MM.1S (cell line): ENCODE data around the gene SLC37A2.

Source experiments
- DNase-seq: peaks from one replicate; pipeline ENCODE4 v3.0.0-alpha.2; 2015
- H2AFZ ChIP-seq: fragments of 300-600 bp; sonication (generic); 2 replicates; pipeline ENCODE4 v1.6.0; 2016; ENCODE audit warnings: antibody characterized with exemption, low read length
- H3F3A ChIP-seq: fragments of 300-600 bp; sonication (generic); 2 replicates; pipeline ENCODE4 v1.6.1; 2016; ENCODE audit warnings: mild to moderate bottlenecking, antibody characterized with exemption, low read length, moderate library complexity, mixed read lengths; ENCODE audit not compliant: insufficient read depth
- H3K27ac ChIP-seq: fragments of 300-600 bp; sonication (generic); 2 replicates; pipeline ENCODE4 v1.5.1; 2016; ENCODE audit warnings: mild to moderate bottlenecking, low read length
- H3K27me3 ChIP-seq: fragments of 300-600 bp; sonication (generic); replicated peaks from 2 replicates; pipeline ENCODE4 v1.6.0; 2016; ENCODE audit warnings: low read length; ENCODE audit not compliant: insufficient read depth
- H3K36me3 ChIP-seq: fragments of 300-600 bp; sonication (generic); replicated peaks from 2 replicates; pipeline ENCODE4 v1.6.1; 2016; ENCODE audit warnings: mild to moderate bottlenecking, low read length, mixed read lengths; ENCODE audit not compliant: insufficient read depth
- H3K4me1 ChIP-seq: fragments of 300-600 bp; sonication (generic); 2 replicates; pipeline ENCODE4 v1.6.1; 2016; ENCODE audit warnings: low read length, mixed read lengths
- H3K4me2 ChIP-seq: fragments of 300-600 bp; sonication (generic); 2 replicates; pipeline ENCODE4 v1.6.0; 2016; ENCODE audit warnings: low read depth, low read length
- H3K4me3 ChIP-seq: fragments of 300-600 bp; sonication (generic); 2 replicates; pipeline ENCODE4 v1.5.1; 2016; ENCODE audit warnings: low read length, mixed read lengths
- H3K79me2 ChIP-seq: fragments of 300-600 bp; sonication (generic); 2 replicates; pipeline ENCODE4 v1.6.1; 2016; ENCODE audit warnings: mixed run types, low read length, mixed read lengths
- H3K9ac ChIP-seq: fragments of 300-600 bp; sonication (generic); 2 replicates; pipeline ENCODE4 v1.6.1; 2016; ENCODE audit warnings: low read length, mixed read lengths
- H3K9me2 ChIP-seq: fragments of 300-600 bp; sonication (generic); replicated peaks from 2 replicates; pipeline ENCODE4 v1.6.1; 2016; ENCODE audit warnings: mild to moderate bottlenecking, low read length, mixed read lengths; ENCODE audit not compliant: insufficient read depth
- H3K9me3 ChIP-seq: fragments of 300-600 bp; sonication (generic); replicated peaks from 2 replicates; pipeline ENCODE4 v1.6.1; 2016; ENCODE audit warnings: mild to moderate bottlenecking, low read length, mixed read lengths; ENCODE audit not compliant: insufficient read depth
- H4K20me1 ChIP-seq: fragments of 300-600 bp; sonication (generic); 2 replicates; pipeline ENCODE4 v1.6.1; 2016; ENCODE audit warnings: mild to moderate bottlenecking, low read length, moderate library complexity, mixed read lengths; ENCODE audit not compliant: insufficient read depth
- CTCF ChIP-seq: fragments of 300-600 bp; sonication (generic); IDR thresholded peaks from 2 replicates; pipeline ENCODE4 v1.5.1; 2016; ENCODE audit warnings: antibody characterized with exemption, low read length, mixed read lengths
- EZH2 ChIP-seq: fragments of 300-600 bp; sonication (generic); optimal IDR thresholded peaks from 2 replicates; pipeline ENCODE3; 2017; ENCODE audit warnings: low read depth, mild to moderate bottlenecking, antibody characterized with exemption, low read length, mixed read lengths
- EZH2phosphoT487 ChIP-seq: fragments of 300-600 bp; sonication (generic); IDR thresholded peaks from 2 replicates; pipeline ENCODE4 v1.6.1; 2018; ENCODE audit warnings: antibody characterized with exemption, low read length

SLC37A2 gene

GRCh38 chr11:125080531-125080911 is 17.4 kb downstream of the SLC37A2 start:
- H2AFZ ChIP-seq = no peak overlapping the region
- no peaks in the 10 kb centered on the region for H3K36me3 ChIP-seq
- no peaks in the 10 kb centered on the region for H3F3A ChIP-seq
- no peak overlapping the region for H3K4me2 ChIP-seq
- H3K9me2 ChIP-seq = no peaks in the 10 kb centered on the region
- TF ChIP-seq EZH2 (no peak), EZH2phosphoT487 (no peak), CTCF (no peak)
- H3K27ac ChIP-seq = no peak overlapping the region
- no peaks in the 10 kb centered on the region for H3K9me3 ChIP-seq
- no peak overlapping the region for H3K9ac ChIP-seq
- H3K4me3 ChIP-seq = no peak overlapping the region
- no peak for DNase-seq
- no peaks in the 10 kb centered on the region for H3K27me3 ChIP-seq
- no peaks in the 10 kb centered on the region for H3K79me2 ChIP-seq
- no peaks in the 10 kb centered on the region for H4K20me1 ChIP-seq
- H3K4me1 ChIP-seq = no peaks in the 10 kb centered on the region

- H3K4me2 ChIP-seq = no peak overlapping the region
- no peak overlapping the region for H3K9ac ChIP-seq
- no peaks in the 10 kb centered on the region for H3F3A ChIP-seq
- no peak for DNase-seq
- no peak overlapping the region for H3K4me3 ChIP-seq
- H3K36me3 ChIP-seq = no peaks in the 10 kb centered on the region
- H3K9me3 ChIP-seq = no peaks in the 10 kb centered on the region
- H3K27ac ChIP-seq = no peak overlapping the region
- H3K79me2 ChIP-seq = no peaks in the 10 kb centered on the region
- no peak overlapping the region for H2AFZ ChIP-seq
- H4K20me1 ChIP-seq = no peaks in the 10 kb centered on the region
- H3K9me2 ChIP-seq = no peaks in the 10 kb centered on the region
- TF ChIP-seq EZH2 (no peak), EZH2phosphoT487 (no peak), CTCF (no peak)
- H3K27me3 ChIP-seq = no peaks in the 10 kb centered on the region
- H3K4me1 ChIP-seq = no peaks in the 10 kb centered on the region
Observed at GRCh38 chr11:125081098-125081798, 18.1 kb downstream of the SLC37A2 start.

GRCh38 chr11:125082040-125082439 is 18.9 kb downstream of the SLC37A2 start:
- Histone ChIP-seq H3K9me2 (no peaks in the 10 kb centered on the region), H3K4me3 (no peak overlapping the region), H3K9ac (no peak overlapping the region), H3K79me2 (no peaks in the 10 kb centered on the region), H3K9me3 (no peaks in the 10 kb centered on the region), H3K4me1 (no peaks in the 10 kb centered on the region), H3F3A (no peaks in the 10 kb centered on the region), H4K20me1 (no peaks in the 10 kb centered on the region), H3K27ac (no peak overlapping the region), H3K27me3 (no peaks in the 10 kb centered on the region), H3K4me2 (no peak overlapping the region), H3K36me3 (no peaks in the 10 kb centered on the region), H2AFZ (no peak overlapping the region)
- no peak for TF ChIP-seq EZH2phosphoT487
- no peak for TF ChIP-seq CTCF
- no peak for TF ChIP-seq EZH2
- no peak for DNase-seq
